ES-I3 (cell line): Measurements from ENCODE around the gene CACNA1C.

ENCODE experiments used
- H3K36me3 ChIP-seq: 2 replicates; pipeline ENCODE4 v1.6.1; 2013; ENCODE audit warnings: mild to moderate bottlenecking, low read length, control low read depth, moderate library complexity; ENCODE audit not compliant: insufficient read depth
- H3K4me1 ChIP-seq: 2 replicates; pipeline ENCODE4 v1.6.1; 2013; ENCODE audit warnings: mild to moderate bottlenecking, control low read depth, low read length; ENCODE audit not compliant: insufficient read depth
- H3K9ac ChIP-seq: 2 replicates; pipeline ENCODE4 v1.6.1; 2013; ENCODE audit warnings: low read depth, mild to moderate bottlenecking, low read length, moderate library complexity
- H3K9me3 ChIP-seq: 2 replicates; pipeline ENCODE4 v1.6.1; 2013; ENCODE audit warnings: mild to moderate bottlenecking, low read length, moderate library complexity; ENCODE audit not compliant: control insufficient read depth, insufficient read depth

Gene CACNA1C

GRCh38 chr12:2566161-2566560 lies 513.4 kb downstream of the CACNA1C start:
- Histone ChIP-seq H3K9me3 (no peaks in the 10 kb centered on the region), H3K36me3 (no peaks in the 10 kb centered on the region)

GRCh38 chr12:2567711-2568110 lies 514.9 kb downstream of the CACNA1C start:
- H3K9ac ChIP-seq: no peak overlapping the region
- no peaks in the 10 kb centered on the region for H3K9me3 ChIP-seq
- no peaks in the 10 kb centered on the region for H3K36me3 ChIP-seq
- H3K4me1 ChIP-seq: no peaks in the 10 kb centered on the region

More at GRCh38 chr12:2566161-2566560, 513.4 kb downstream of the CACNA1C start:
- Histone ChIP-seq H3K4me1 (no peaks in the 10 kb centered on the region), H3K9ac (no peak overlapping the region)

DNA sequence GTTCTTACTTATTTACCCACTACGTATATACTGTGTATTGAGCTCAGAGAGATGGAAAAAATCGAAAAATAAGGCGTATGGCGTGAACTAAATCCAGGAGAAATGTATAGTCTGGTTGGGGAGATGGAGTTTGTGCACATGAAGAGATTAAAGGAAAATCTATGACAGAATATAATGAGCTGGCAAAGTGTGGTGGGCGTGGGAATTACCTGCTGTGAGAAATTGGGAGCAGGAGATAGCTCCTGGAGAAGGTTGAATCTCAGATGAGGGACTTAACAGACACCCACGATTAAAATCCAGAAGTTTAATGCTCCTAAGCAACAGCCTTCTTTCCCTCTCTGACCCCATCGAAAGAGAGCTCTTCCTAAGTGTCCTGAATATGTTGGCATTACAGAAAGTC lies 517.8 kb downstream of the CACNA1C start:
- H3K9ac ChIP-seq: no peak overlapping the region
- no peaks in the 10 kb centered on the region for H3K9me3 ChIP-seq
- no peaks in the 10 kb centered on the region for H3K4me1 ChIP-seq

DNA sequence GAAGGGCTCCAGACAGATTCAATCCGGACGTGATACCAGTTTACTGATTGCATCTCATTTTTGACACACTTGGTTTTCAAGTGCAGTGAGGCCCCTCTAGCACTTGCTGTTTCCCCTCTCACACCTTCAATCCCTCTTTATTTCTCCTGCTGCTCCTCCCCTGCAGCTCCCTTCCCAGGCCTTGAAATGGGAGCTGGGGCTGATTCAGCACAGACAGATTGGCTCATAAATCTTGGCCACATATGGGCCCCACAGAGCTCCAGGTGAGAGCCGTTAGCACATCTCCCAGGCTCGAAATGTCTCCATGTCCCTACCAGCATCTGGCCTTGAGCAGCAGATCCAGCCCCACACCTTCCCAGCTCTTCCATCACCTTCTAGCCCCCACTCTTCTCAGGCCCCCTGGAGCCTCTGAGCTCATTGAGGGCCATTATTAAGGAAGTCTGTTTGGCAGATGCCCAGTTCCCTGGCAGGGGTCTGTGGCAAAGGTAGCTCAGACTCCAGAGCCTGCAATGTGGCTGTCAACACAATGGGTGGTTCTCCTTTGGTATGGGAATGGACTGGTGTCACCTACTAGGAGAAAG lies 521.7 kb downstream of the CACNA1C start:
- H3K9ac ChIP-seq: no peak overlapping the region
- H3K9me3 ChIP-seq: no peaks in the 10 kb centered on the region
- H3K36me3 ChIP-seq: no peaks in the 10 kb centered on the region
- no peaks in the 10 kb centered on the region for H3K4me1 ChIP-seq

More for the DNA sequence above, 517.8 kb downstream of the CACNA1C start:
- no peaks in the 10 kb centered on the region for H3K36me3 ChIP-seq

GRCh38 chr12:2575245-2575644 lies 522.5 kb downstream of the CACNA1C start:
- no peak overlapping the region for H3K9ac ChIP-seq
- no peaks in the 10 kb centered on the region for H3K4me1 ChIP-seq
- no peaks in the 10 kb centered on the region for H3K36me3 ChIP-seq
- H3K9me3 ChIP-seq: no peaks in the 10 kb centered on the region

- H3K9me3 ChIP-seq: no peaks in the 10 kb centered on the region
These were observed 525.4 kb downstream of the CACNA1C start for GRCh38 chr12:2578211-2578610.

DNA sequence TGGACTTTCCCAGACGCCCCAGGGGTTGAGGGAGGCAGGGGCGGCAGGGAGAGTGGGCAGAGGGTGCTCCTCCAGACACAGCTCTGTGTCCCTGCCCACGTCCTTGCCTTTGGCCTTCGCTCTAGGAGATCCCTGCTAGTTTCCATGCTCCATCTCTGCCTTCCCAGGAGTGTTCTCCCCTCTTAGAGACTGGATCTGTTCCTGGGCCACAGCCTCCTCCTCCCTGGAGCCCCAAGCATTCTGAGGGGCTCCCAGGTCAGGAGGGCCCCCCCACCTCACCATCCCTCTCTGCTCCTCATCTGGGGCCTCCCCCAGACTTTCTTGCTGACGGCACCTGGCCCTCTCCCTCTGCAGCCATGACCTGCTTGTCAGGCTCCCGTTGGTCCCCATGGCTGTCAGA lies 526.0 kb downstream of the CACNA1C start:
- Histone ChIP-seq H3K9me3 (no peaks in the 10 kb centered on the region), H3K9ac (no peak overlapping the region), H3K4me1 (peaks cover 4% of the 10 kb centered on the region; the same call in 1 of the 2 replicates), H3K36me3 (no peaks in the 10 kb centered on the region)

More at GRCh38 chr12:2578211-2578610, 525.4 kb downstream of the CACNA1C start:
- no peaks in the 10 kb centered on the region for H3K36me3 ChIP-seq
- no peak overlapping the region for H3K9ac ChIP-seq
- H3K4me1 ChIP-seq: peaks cover under 1% of the 10 kb centered on the region; the same call in 1 of the 2 replicates

- no peaks in the 10 kb centered on the region for H3K9me3 ChIP-seq
- H3K9ac ChIP-seq: no peak overlapping the region
- H3K4me1 ChIP-seq: peaks cover 4% of the 10 kb centered on the region; the same call in 1 of the 2 replicates
- H3K36me3 ChIP-seq: no peaks in the 10 kb centered on the region
These were observed 528.0 kb downstream of the CACNA1C start for GRCh38 chr12:2580821-2581220.

- Histone ChIP-seq H3K9ac (no peak overlapping the region), H3K4me1 (peaks cover 7% of the 10 kb centered on the region; the same call in 1 of the 2 replicates), H3K36me3 (no peaks in the 10 kb centered on the region), H3K9me3 (no peaks in the 10 kb centered on the region)
These were observed 528.7 kb downstream of the CACNA1C start for GRCh38 chr12:2581293-2582045.

GRCh38 chr12:2582631-2583030 lies 529.8 kb downstream of the CACNA1C start:
- H3K9me3 ChIP-seq: no peaks in the 10 kb centered on the region
- H3K36me3 ChIP-seq: no peaks in the 10 kb centered on the region
- H3K9ac ChIP-seq: no peak overlapping the region
- H3K4me1 ChIP-seq: peaks cover 8% of the 10 kb centered on the region; the same call in 1 of the 2 replicates

GRCh38 chr12:2583091-2583497 lies 530.3 kb downstream of the CACNA1C start:
- peaks cover 8% of the 10 kb centered on the region; the same call in 1 of the 2 replicates for H3K4me1 ChIP-seq
- H3K9ac ChIP-seq: no peak overlapping the region
- no peaks in the 10 kb centered on the region for H3K36me3 ChIP-seq
- no peaks in the 10 kb centered on the region for H3K9me3 ChIP-seq

DNA sequence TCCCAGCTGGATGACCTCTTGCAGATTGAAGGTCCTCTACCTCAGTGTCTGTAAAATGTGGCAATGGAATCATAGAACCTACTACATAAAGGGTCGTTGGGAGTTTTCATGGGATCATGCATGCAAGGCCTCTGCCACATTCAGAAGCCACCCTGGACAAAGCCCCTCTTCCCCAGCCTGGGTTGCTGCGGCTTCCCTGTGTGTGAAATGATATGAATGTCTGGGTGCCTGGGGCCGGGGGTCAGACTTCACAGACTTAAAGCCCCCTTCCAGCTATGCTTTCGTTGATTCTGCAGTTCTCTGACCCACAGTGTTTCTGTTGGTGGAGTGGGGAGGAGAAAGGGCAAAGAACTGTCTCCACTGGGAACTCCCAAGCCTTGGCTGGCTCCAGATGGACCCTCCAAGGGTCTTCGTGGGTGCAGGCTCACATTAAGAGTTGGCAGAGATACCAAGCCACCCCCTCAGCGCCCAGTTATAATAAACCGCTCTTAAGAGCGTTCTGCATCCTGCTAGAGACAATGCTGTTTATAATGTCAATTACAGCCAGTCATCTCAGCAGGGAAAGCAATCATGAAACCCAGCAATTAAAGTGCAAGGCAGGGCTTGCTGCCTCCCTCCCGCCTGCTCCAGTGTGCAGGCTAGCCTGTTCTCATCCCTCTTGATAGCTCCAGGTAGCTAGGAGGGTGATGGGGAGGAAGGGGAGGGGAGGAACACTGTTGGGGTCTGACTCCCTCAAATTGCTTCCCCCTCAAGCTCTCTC lies 531.0 kb downstream of the CACNA1C start:
- H3K9ac ChIP-seq: no peak overlapping the region
- peaks cover 8% of the 10 kb centered on the region; the same call in 1 of the 2 replicates for H3K4me1 ChIP-seq
- H3K9me3 ChIP-seq: no peaks in the 10 kb centered on the region
- H3K36me3 ChIP-seq: no peaks in the 10 kb centered on the region

- Histone ChIP-seq H3K9ac (no peak overlapping the region), H3K9me3 (no peaks in the 10 kb centered on the region), H3K4me1 (peaks cover 8% of the 10 kb centered on the region; the same call in 1 of the 2 replicates), H3K36me3 (no peaks in the 10 kb centered on the region)
These were observed 533.6 kb downstream of the CACNA1C start for GRCh38 chr12:2586156-2587038.

DNA sequence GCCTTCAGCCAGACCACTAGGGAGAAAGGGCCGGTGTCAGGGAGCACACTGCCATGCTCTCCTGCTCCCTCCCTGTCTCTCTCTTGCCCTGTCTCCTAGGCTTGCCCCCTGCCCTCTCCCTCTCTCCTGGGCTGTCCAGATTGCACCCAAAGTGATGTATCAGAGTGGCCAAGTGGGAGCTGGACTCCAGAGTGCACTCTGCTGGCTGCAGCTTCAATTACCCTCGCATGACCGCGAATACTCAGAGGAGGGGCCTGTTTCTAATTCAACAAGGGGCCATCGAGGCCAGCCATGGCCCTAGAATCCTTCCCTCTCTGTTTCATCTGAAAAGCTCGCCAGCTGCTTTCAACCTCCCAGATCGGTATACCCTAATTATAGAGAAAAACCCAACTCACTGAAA lies 535.6 kb downstream of the CACNA1C start:
- Histone ChIP-seq H3K9ac (no peak overlapping the region), H3K36me3 (no peaks in the 10 kb centered on the region), H3K4me1 (peaks cover 6% of the 10 kb centered on the region; the same call in 1 of the 2 replicates), H3K9me3 (no peaks in the 10 kb centered on the region)
